Astrocyte (in vitro differentiated cells and primary cell): ENCODE measurements around the gene AGPAT4. TPM values are rescaled to one million over a fixed set of nuclear protein-coding genes. Genes with fewer than 3 reads are reported as not detected.

Experiments used
- DNase-seq: peaks from one replicate; pipeline ENCODE4 v3.0.0-alpha.2; 2010; ENCODE audit warnings: low read depth
- FAIRE-seq: peaks from 2 replicates; lab custom pipeline; 2011; peaks lifted over from hg19 to GRCh38; lab: Jason Lieb, UNC
- H2AFZ ChIP-seq: 2 replicates; pipeline ENCODE4 v1.6.0; 2012; ENCODE audit warnings: low read depth, low read length, inconsistent platforms
- H3K27ac ChIP-seq: 2 replicates; pipeline ENCODE4 v1.5.1; 2011; ENCODE audit warnings: low read depth, low read length, inconsistent platforms
- H3K27me3 ChIP-seq: 2 replicates; pipeline ENCODE4 v1.6.0; 2011; ENCODE audit warnings: low read length, inconsistent platforms; ENCODE audit not compliant: insufficient read depth
- H3K36me3 ChIP-seq: 2 replicates; pipeline ENCODE4 v1.5.1; 2011; ENCODE audit warnings: low read length, inconsistent platforms; ENCODE audit not compliant: insufficient read depth
- H3K4me1 ChIP-seq: 2 replicates; pipeline ENCODE4 v1.5.1; 2011; ENCODE audit warnings: low read length, inconsistent platforms; ENCODE audit not compliant: insufficient read depth
- H3K4me2 ChIP-seq: 2 replicates; pipeline ENCODE4 v1.6.0; 2012; ENCODE audit warnings: low read length, inconsistent platforms
- H3K4me3 ChIP-seq: 2 replicates; pipeline ENCODE4 v1.5.1; 2011; ENCODE audit warnings: low read depth, mild to moderate bottlenecking, low read length, inconsistent platforms; ENCODE audit not compliant: insufficient read depth
- H3K79me2 ChIP-seq: 2 replicates; pipeline ENCODE4 v1.6.0; 2012; ENCODE audit warnings: mild to moderate bottlenecking, low read length, inconsistent platforms; ENCODE audit not compliant: insufficient read depth
- H3K9ac ChIP-seq: 2 replicates; pipeline ENCODE4 v1.6.0; 2012; ENCODE audit warnings: mild to moderate bottlenecking, low read length, inconsistent platforms
- H3K9me3 ChIP-seq: 2 replicates; pipeline ENCODE4 v1.5.1; 2012; ENCODE audit warnings: low read depth, mild to moderate bottlenecking, low read length, inconsistent platforms; ENCODE audit not compliant: insufficient read depth
- H4K20me1 ChIP-seq: 2 replicates; pipeline ENCODE4 v1.6.0; 2012; ENCODE audit warnings: low read length, inconsistent platforms; ENCODE audit not compliant: insufficient read depth
- H3K27ac Mint-ChIP-seq: one replicate; pipeline ENCODE4 v1.8.0; 2021; ENCODE audit warnings: mild to moderate bottlenecking, mixed read lengths; ENCODE audit not compliant: unreplicated experiment
- H3K27me3 Mint-ChIP-seq: one replicate; pipeline ENCODE4 v1.8.0; 2021; ENCODE audit warnings: low read depth, mixed read lengths; ENCODE audit not compliant: unreplicated experiment
- H3K36me3 Mint-ChIP-seq: one replicate; pipeline ENCODE4 v1.8.0; 2021; ENCODE audit warnings: low read depth, mixed read lengths; ENCODE audit not compliant: unreplicated experiment
- H3K4me1 Mint-ChIP-seq: one replicate; pipeline ENCODE4 v1.8.0; 2021; ENCODE audit warnings: low read depth, mixed read lengths; ENCODE audit not compliant: unreplicated experiment
- H3K4me3 Mint-ChIP-seq: one replicate; pipeline ENCODE4 v1.8.0; 2021; ENCODE audit warnings: mild to moderate bottlenecking, moderate library complexity, mixed read lengths; ENCODE audit not compliant: unreplicated experiment
- H3K9me3 Mint-ChIP-seq: one replicate; pipeline ENCODE4 v1.8.0; 2021; ENCODE audit warnings: mild to moderate bottlenecking, mixed read lengths; ENCODE audit not compliant: unreplicated experiment
- CTCF ChIP-seq: IDR thresholded peaks from 2 replicates; pipeline ENCODE4 v1.5.1; 2011; ENCODE audit warnings: low read depth, mild to moderate bottlenecking, inconsistent platforms, low read length, moderate library complexity; ENCODE audit not compliant: insufficient read depth
- EZH2 ChIP-seq: IDR thresholded peaks from 2 replicates; pipeline ENCODE4 v1.6.1; 2012; ENCODE audit warnings: mild to moderate bottlenecking, low read length, inconsistent platforms; ENCODE audit not compliant: insufficient read depth
- total RNA-seq: library from RNA; stranded (reverse); gene quantifications from 2 replicates; pipeline ENCODE4 v1.2.1, GENCODE V29; 2021

The AGPAT4 gene
- total RNA-seq, 1 donor from 2014 or later: 27.2 TPM

GRCh38 chr6:161222706-161223234, 51.1 kb downstream of the AGPAT4 start:
- Histone ChIP-seq H3K9ac (no peak overlapping the region), H3K27me3 (no peaks in the 10 kb centered on the region), H3K4me2 (no peak overlapping the region), H3K36me3 (no peaks in the 10 kb centered on the region), H4K20me1 (peaks cover 11% of the 10 kb centered on the region), H3K79me2 (peaks cover 62% of the 10 kb centered on the region), H2AFZ (no peak overlapping the region), H3K4me3 (no peak overlapping the region), H3K4me1 (no peaks in the 10 kb centered on the region), H3K27ac (no peak overlapping the region), H3K9me3 (no peaks in the 10 kb centered on the region)
- DNase-seq (no peak), FAIRE-seq (no peak)
- Mint-ChIP-seq H3K36me3 (peaks cover 33% of the 10 kb centered on the region), H3K9me3 (no peaks in the 10 kb centered on the region), H3K4me1 (peaks cover 19% of the 10 kb centered on the region), H3K4me3 (no peak overlapping the region), H3K27ac (no peak overlapping the region), H3K27me3 (no peaks in the 10 kb centered on the region)
- TF ChIP-seq CTCF (no peak), EZH2 (no peak)

- Histone ChIP-seq H2AFZ (no peak overlapping the region), H3K4me2 (no peak overlapping the region), H3K9me3 (no peaks in the 10 kb centered on the region), H3K27me3 (no peaks in the 10 kb centered on the region), H3K9ac (no peak overlapping the region), H3K4me1 (peaks cover 12% of the 10 kb centered on the region), H3K4me3 (no peak overlapping the region), H3K36me3 (no peaks in the 10 kb centered on the region), H4K20me1 (peaks cover 11% of the 10 kb centered on the region), H3K79me2 (peaks cover 51% of the 10 kb centered on the region), H3K27ac (no peak overlapping the region)
- H3K27ac Mint-ChIP-seq: no peak overlapping the region
- DNase-seq: no peak
- H3K4me3 Mint-ChIP-seq: no peak overlapping the region
- FAIRE-seq: no peak
- peaks cover 45% of the 10 kb centered on the region for H3K36me3 Mint-ChIP-seq
- TF ChIP-seq CTCF (no peak), EZH2 (no peak)
- H3K4me1 Mint-ChIP-seq: peaks cover 5% of the 10 kb centered on the region
- no peaks in the 10 kb centered on the region for H3K9me3 Mint-ChIP-seq
- no peaks in the 10 kb centered on the region for H3K27me3 Mint-ChIP-seq
Measured at GRCh38 chr6:161220346-161220745, 53.5 kb downstream of the AGPAT4 start.

GRCh38 chr6:161219680-161220079, 54.2 kb downstream of the AGPAT4 start:
- no peak for FAIRE-seq
- H3K9me3 ChIP-seq: no peaks in the 10 kb centered on the region

More at GRCh38 chr6:161219680-161220079, 54.2 kb downstream of the AGPAT4 start:
- Histone ChIP-seq H3K4me3 (no peak overlapping the region), H3K79me2 (peaks cover 51% of the 10 kb centered on the region), H3K36me3 (no peaks in the 10 kb centered on the region), H2AFZ (no peak overlapping the region), H3K27ac (no peak overlapping the region), H3K4me2 (no peak overlapping the region), H3K9ac (no peak overlapping the region), H3K4me1 (peaks cover 18% of the 10 kb centered on the region), H4K20me1 (peaks cover 11% of the 10 kb centered on the region), H3K27me3 (no peaks in the 10 kb centered on the region)
- Mint-ChIP-seq H3K4me3 (no peak overlapping the region), H3K4me1 (peaks cover 9% of the 10 kb centered on the region), H3K27me3 (no peaks in the 10 kb centered on the region), H3K9me3 (no peaks in the 10 kb centered on the region), H3K36me3 (peaks cover 42% of the 10 kb centered on the region), H3K27ac (no peak overlapping the region)
- no peak for TF ChIP-seq CTCF
- TF ChIP-seq EZH2: no peak
- no peak for DNase-seq
